Measurements from ENCODE around the gene TRANK1.

- TF ChIP-seq CTCF (IDR thresholded peaks at IDR 0.05; ENCODE audit: insufficient read depth, low read length) (no peak), REST (IDR thresholded peaks at IDR 0.05; ENCODE audit: insufficient replicate concordance, low read depth) (no peak), POLR2AphosphoS5 (IDR thresholded peaks at IDR 0.05; ENCODE audit: low read depth) (no peak), GABPA (IDR thresholded peaks at IDR 0.05; ENCODE audit: low read depth) (no peak), SPI1 (IDR thresholded peaks at IDR 0.05; ENCODE audit: borderline replicate concordance, low read depth) (no peak)
These were observed 18.5 kb downstream of the TRANK1 start for GRCh38 chr3:36926292-36926897.
